Esophagus mucosa (tissue), 1 donor: ENCODE measurements around the gene NGF. TPM values are rescaled to one million over a fixed set of nuclear protein-coding genes. Genes with fewer than 3 reads are reported as not detected.
"Not testable (repeated sequence)": the region's sequence is repeated elsewhere in the genome, so short reads cannot be mapped to it uniquely, and the experiment has no call there.

Source experiments
- ATAC-seq: fragments of 200-7000 bp; cut with Tn5 transposase; one replicate; pipeline ENCODE4 v1.9.1; 2020
- total RNA-seq: library from RNA; stranded (reverse); gene quantifications from one replicate; pipeline ENCODE4 v1.2.4, GENCODE V29; 2023
- donor health status: DM: yes; HTN: yes; CAD: no.

The NGF gene
- total RNA-seq, 1 donor from 2014 or later, result 0.52 TPM

- peak; percentile 67 for ATAC-seq
These were observed 5.0 kb downstream of the NGF start for GRCh38 chr1:115332813-115333608.

- ATAC-seq, result no peak
These were observed 6.3 kb downstream of the NGF start for GRCh38 chr1:115331558-115332331.

GRCh38 chr1:115330480-115331013 lies 7.5 kb downstream of the NGF start:
- no peak for ATAC-seq

GRCh38 chr1:115329965-115330364 lies 8.1 kb downstream of the NGF start:
- ATAC-seq, result no peak

- ATAC-seq, result no peak
These were observed 10.8 kb downstream of the NGF start for GRCh38 chr1:115327270-115327669.

GRCh38 chr1:115326419-115326818 lies 11.6 kb downstream of the NGF start:
- no peak for ATAC-seq

- ATAC-seq, result no peak
These were observed 12.2 kb downstream of the NGF start for GRCh38 chr1:115325874-115326273.

- ATAC-seq, result no peak
These were observed 13.2 kb downstream of the NGF start for GRCh38 chr1:115324649-115325420.

- no peak for ATAC-seq
These were observed 14.6 kb downstream of the NGF start for GRCh38 chr1:115323366-115324004.

- no peak for ATAC-seq
These were observed 15.4 kb downstream of the NGF start for GRCh38 chr1:115322631-115323030.

- peak; percentile 91 for ATAC-seq
These were observed 17.7 kb downstream of the NGF start for GRCh38 chr1:115320377-115320776.

GRCh38 chr1:115319706-115320105 lies 18.3 kb downstream of the NGF start:
- ATAC-seq, result no peak

- no peak for ATAC-seq
These were observed 20.7 kb downstream of the NGF start for GRCh38 chr1:115317101-115318012.

GRCh38 chr1:115314765-115315164 lies 23.3 kb downstream of the NGF start:
- ATAC-seq, result no peak

GRCh38 chr1:115314092-115314491 lies 24.0 kb downstream of the NGF start:
- no peak for ATAC-seq

- ATAC-seq, result no peak
These were observed 24.9 kb downstream of the NGF start for GRCh38 chr1:115313182-115313581.

- no peak for ATAC-seq
These were observed 25.3 kb downstream of the NGF start for GRCh38 chr1:115312742-115313141.

- no peak for ATAC-seq
These were observed 26.5 kb downstream of the NGF start for GRCh38 chr1:115311474-115311989.

- no peak for ATAC-seq
These were observed 27.2 kb downstream of the NGF start for GRCh38 chr1:115310581-115311473.

GRCh38 chr1:115309504-115309903 lies 28.5 kb downstream of the NGF start:
- ATAC-seq, result not testable (repeated sequence)
